COLO829 (cell line): ENCODE measurements around the gene ATP8B4.

Experiments used
- DNase-seq: peaks from one replicate; pipeline ENCODE4 v3.0.0; 2012; ENCODE audit warnings: low spot score

Gene ATP8B4

GRCh38 chr15:49809894-49810609, 309.0 kb downstream of the ATP8B4 start:
- no peak for DNase-seq

GRCh38 chr15:49808341-49808740, 310.7 kb downstream of the ATP8B4 start:
- DNase-seq = no peak
